GM03348 (cell line): ENCODE measurements around the gene MALRD1.

Source experiments
- DNase-seq: peaks from one replicate; pipeline ENCODE4 v3.0.0; 2012; ENCODE audit warnings: low spot score

MALRD1 gene

GRCh38 chr10:19385846-19386450 lies 337.3 kb downstream of the MALRD1 start:
- DNase-seq = no peak

- DNase-seq = no peak
These were observed 360.3 kb downstream of the MALRD1 start for GRCh38 chr10:19408924-19409323.

- DNase-seq = no peak
These were observed 362.5 kb downstream of the MALRD1 start for GRCh38 chr10:19411119-19411518.

- DNase-seq = peak; percentile 9
These were observed 363.9 kb downstream of the MALRD1 start for GRCh38 chr10:19412531-19412930.

GRCh38 chr10:19416164-19416563 lies 367.6 kb downstream of the MALRD1 start:
- DNase-seq = no peak

GRCh38 chr10:19417740-19418139 lies 369.1 kb downstream of the MALRD1 start:
- DNase-seq = no peak

GRCh38 chr10:19421674-19422073 lies 373.1 kb downstream of the MALRD1 start:
- DNase-seq = no peak

GRCh38 chr10:19426034-19426433 lies 377.4 kb downstream of the MALRD1 start:
- no peak for DNase-seq

GRCh38 chr10:19431622-19432351 lies 383.2 kb downstream of the MALRD1 start:
- no peak for DNase-seq

GRCh38 chr10:19449860-19450259 lies 401.3 kb downstream of the MALRD1 start:
- DNase-seq = no peak

- no peak for DNase-seq
These were observed 402.8 kb downstream of the MALRD1 start for GRCh38 chr10:19451356-19451755.

GRCh38 chr10:19451937-19452336 lies 403.3 kb downstream of the MALRD1 start:
- DNase-seq = no peak

GRCh38 chr10:19453967-19454366 lies 405.4 kb downstream of the MALRD1 start:
- DNase-seq = no peak

- no peak for DNase-seq
These were observed 413.0 kb downstream of the MALRD1 start for GRCh38 chr10:19461588-19461987.

- DNase-seq = no peak
These were observed 418.1 kb downstream of the MALRD1 start for GRCh38 chr10:19466709-19467108.

GRCh38 chr10:19468413-19468812 lies 419.8 kb downstream of the MALRD1 start:
- no peak for DNase-seq

- DNase-seq = no peak
These were observed 420.9 kb downstream of the MALRD1 start for GRCh38 chr10:19469521-19469920.

- no peak for DNase-seq
These were observed 431.3 kb downstream of the MALRD1 start for GRCh38 chr10:19479854-19480253.

- no peak for DNase-seq
These were observed 431.8 kb downstream of the MALRD1 start for GRCh38 chr10:19480353-19480752.

- no peak for DNase-seq
These were observed 434.8 kb downstream of the MALRD1 start for GRCh38 chr10:19483421-19483820.

- peak; percentile 11 for DNase-seq
These were observed 440.1 kb downstream of the MALRD1 start for GRCh38 chr10:19488592-19489280.

GRCh38 chr10:19491166-19491565 lies 442.6 kb downstream of the MALRD1 start:
- DNase-seq = no peak

- DNase-seq = no peak
These were observed 445.3 kb downstream of the MALRD1 start for GRCh38 chr10:19493917-19494316.
